ENCODE data around the gene PLOD2.

The PLOD2 gene

DNA sequence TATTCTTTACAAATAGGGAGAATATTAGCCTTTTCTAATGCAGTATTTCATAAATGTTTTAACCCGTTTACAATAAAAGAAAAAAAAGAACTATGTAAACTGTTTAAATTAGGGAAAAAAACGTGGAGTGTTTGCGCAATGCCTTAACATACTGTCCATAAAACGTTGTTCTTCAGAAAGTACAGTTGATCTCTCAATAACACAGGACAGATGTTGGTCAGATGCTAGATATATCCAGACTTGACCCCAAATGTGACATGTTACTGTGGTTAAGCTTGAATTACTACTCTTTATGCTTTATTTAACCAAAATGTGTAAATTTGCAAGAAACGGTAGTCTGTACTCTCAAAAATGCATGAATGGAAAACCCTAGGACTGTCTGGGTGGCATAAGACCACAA, 110.3 kb downstream of the PLOD2 start:
- Histone ChIP-seq H3K9me3 (no peaks in the 10 kb centered on the region), H3K4me1 (no peaks in the 10 kb centered on the region), H3K36me3 (no peaks in the 10 kb centered on the region), H3K27ac (no peak overlapping the region), H3K27me3 (no peaks in the 10 kb centered on the region), H3K4me3 (no peak overlapping the region)
- DNase-seq: no peak
- TF ChIP-seq, protein P1, sequence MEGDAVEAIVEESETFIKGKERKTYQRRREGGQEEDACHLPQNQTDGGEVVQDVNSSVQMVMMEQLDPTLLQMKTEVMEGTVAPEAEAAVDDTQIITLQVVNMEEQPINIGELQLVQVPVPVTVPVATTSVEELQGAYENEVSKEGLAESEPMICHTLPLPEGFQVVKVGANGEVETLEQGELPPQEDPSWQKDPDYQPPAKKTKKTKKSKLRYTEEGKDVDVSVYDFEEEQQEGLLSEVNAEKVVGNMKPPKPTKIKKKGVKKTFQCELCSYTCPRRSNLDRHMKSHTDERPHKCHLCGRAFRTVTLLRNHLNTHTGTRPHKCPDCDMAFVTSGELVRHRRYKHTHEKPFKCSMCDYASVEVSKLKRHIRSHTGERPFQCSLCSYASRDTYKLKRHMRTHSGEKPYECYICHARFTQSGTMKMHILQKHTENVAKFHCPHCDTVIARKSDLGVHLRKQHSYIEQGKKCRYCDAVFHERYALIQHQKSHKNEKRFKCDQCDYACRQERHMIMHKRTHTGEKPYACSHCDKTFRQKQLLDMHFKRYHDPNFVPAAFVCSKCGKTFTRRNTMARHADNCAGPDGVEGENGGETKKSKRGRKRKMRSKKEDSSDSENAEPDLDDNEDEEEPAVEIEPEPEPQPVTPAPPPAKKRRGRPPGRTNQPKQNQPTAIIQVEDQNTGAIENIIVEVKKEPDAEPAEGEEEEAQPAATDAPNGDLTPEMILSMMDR (IDR thresholded peaks at IDR 0.05): no peak
- intact Hi-C loops (cut with DNase I; ENCODE audit: low total_unique reads): no loop called here

DNA sequence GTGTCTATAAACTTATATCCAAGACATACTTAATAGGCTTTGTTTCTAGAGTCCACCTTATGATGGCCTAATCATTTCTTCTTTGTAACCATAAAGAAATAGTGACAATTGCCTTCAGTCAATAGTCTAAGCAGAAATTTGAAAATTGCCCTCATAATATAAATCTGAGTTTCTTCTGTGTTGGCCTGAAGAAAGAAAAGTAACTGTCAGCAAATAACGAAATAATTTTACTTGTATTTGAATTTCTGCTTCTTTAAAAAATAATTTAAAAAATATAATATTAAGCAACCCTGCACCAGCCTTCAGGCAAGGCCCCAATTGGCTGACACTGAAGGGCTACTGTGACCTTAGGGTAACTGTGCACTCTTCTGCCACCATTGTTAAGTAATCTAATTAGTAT, 113.5 kb downstream of the PLOD2 start:
- TF ChIP-seq, protein P1 (IDR thresholded peaks at IDR 0.05): no peak
- no peaks in the 10 kb centered on the region for H3K9me3 ChIP-seq
- no peaks in the 10 kb centered on the region for H3K27me3 ChIP-seq
- intact Hi-C loops (cut with DNase I; ENCODE audit: low total_unique reads): no loop called here
- H3K4me3 ChIP-seq: no peak overlapping the region
- no peaks in the 10 kb centered on the region for H3K4me1 ChIP-seq
- no peak overlapping the region for H3K27ac ChIP-seq
- no peak for DNase-seq
- H3K36me3 ChIP-seq: no peaks in the 10 kb centered on the region

DNA sequence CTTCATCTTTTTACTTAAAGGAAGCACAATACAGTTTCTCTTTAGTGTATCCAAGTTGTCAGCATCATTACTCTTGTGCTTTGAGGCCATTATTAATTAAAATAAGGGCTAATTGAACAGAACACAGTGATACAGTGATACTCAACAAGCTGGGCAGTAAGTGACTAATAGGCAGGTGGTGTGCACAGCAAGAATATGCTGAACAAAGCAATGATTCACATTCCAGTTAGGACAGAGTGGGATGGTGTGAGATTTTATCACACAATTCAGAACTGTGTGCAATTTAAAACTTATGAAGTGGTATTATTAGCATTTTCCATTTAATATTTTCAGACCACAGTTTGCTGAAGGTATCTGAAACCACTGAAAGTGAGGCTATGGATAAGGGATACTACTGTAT, 116.9 kb downstream of the PLOD2 start:
- H3K36me3 ChIP-seq: no peaks in the 10 kb centered on the region

DNA sequence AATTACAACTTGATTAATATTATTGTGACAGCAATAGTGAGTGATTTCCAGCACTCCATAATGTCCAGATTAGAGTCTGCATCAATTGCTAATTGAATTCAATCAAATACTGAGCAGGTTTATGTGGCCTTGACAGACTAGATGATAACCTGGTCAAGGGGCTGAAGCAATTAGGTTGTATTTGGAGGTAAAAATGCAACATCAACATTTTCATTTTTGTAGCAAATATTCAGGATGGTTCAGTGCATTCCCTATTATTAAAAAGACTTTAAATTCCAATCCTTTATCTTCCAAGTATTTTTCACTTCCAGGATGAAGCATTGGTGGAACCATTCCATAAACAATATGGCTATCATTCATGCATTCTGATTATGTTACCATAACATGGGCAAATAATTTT, 120.4 kb downstream of the PLOD2 start:
- no peak for DNase-seq
- TF ChIP-seq, protein P1 (IDR thresholded peaks at IDR 0.05): no peak
- intact Hi-C loops (cut with DNase I; ENCODE audit: low total_unique reads): no loop called here
- no peaks in the 10 kb centered on the region for H3K9me3 ChIP-seq
- no peaks in the 10 kb centered on the region for H3K4me1 ChIP-seq
- no peak overlapping the region for H3K4me3 ChIP-seq
- no peaks in the 10 kb centered on the region for H3K36me3 ChIP-seq
- no peak overlapping the region for H3K27ac ChIP-seq
- no peaks in the 10 kb centered on the region for H3K27me3 ChIP-seq

More for the DNA sequence above, 116.9 kb downstream of the PLOD2 start:
- Histone ChIP-seq H3K27me3 (no peaks in the 10 kb centered on the region), H3K27ac (no peak overlapping the region), H3K4me1 (no peaks in the 10 kb centered on the region), H3K4me3 (no peak overlapping the region), H3K9me3 (no peaks in the 10 kb centered on the region)
- intact Hi-C loops (cut with DNase I; ENCODE audit: low total_unique reads): no loop called here
- TF ChIP-seq, protein P1 (IDR thresholded peaks at IDR 0.05): no peak
- no peak for DNase-seq

DNA sequence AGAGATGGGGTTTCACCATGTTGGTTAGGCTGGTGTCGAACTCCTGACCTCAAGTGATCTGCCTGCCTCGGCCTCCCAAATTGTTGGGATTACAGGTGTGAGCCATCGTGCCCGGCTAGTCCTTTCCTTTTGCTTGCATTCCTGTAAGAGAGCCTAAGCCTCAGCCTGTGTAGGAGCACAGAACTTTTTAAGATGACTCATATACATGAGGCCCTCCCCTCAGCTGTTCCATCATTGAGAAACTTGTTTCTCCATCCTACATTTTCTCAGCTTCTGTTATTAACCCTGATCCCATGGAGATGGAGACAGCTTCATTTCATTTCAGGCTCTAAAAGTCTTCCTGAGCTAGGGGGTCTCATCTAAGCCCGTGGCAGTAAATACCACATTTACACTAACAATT, 123.3 kb downstream of the PLOD2 start:
- Histone ChIP-seq H3K9me3 (no peaks in the 10 kb centered on the region), H3K27me3 (no peaks in the 10 kb centered on the region), H3K27ac (no peak overlapping the region), H3K4me1 (no peaks in the 10 kb centered on the region), H3K4me3 (no peak overlapping the region), H3K36me3 (no peaks in the 10 kb centered on the region)
- TF ChIP-seq, protein P1 (IDR thresholded peaks at IDR 0.05): no peak
- no peak for DNase-seq
- intact Hi-C loops (cut with DNase I; ENCODE audit: low total_unique reads): no loop called here

DNA sequence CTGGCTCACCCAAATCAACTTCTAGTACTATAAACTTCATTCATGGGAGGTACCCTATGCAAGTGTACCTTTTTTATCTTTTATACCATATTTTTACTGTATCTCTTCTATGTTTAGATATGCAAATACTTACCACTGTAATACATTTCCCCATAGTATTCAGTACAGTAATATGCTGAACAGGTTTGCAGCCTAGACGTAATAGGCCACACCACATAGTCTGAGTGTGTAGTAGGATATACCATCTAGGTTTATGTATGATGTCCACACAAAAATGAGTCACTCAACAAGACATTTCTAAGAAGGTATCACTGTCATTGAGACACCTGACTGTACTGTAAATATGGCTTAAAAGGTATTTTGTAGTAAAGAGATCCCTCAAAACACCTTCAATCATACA, 124.7 kb downstream of the PLOD2 start:
- Histone ChIP-seq H3K27ac (no peak overlapping the region), H3K9me3 (no peaks in the 10 kb centered on the region), H3K4me3 (no peak overlapping the region), H3K36me3 (no peaks in the 10 kb centered on the region), H3K27me3 (no peaks in the 10 kb centered on the region), H3K4me1 (no peaks in the 10 kb centered on the region)
- intact Hi-C loops (cut with DNase I; ENCODE audit: low total_unique reads): no loop called here
- DNase-seq: no peak
- TF ChIP-seq, protein P1 (IDR thresholded peaks at IDR 0.05): no peak
